Measurements from ENCODE around the gene IL22RA2.

The IL22RA2 gene

DNA sequence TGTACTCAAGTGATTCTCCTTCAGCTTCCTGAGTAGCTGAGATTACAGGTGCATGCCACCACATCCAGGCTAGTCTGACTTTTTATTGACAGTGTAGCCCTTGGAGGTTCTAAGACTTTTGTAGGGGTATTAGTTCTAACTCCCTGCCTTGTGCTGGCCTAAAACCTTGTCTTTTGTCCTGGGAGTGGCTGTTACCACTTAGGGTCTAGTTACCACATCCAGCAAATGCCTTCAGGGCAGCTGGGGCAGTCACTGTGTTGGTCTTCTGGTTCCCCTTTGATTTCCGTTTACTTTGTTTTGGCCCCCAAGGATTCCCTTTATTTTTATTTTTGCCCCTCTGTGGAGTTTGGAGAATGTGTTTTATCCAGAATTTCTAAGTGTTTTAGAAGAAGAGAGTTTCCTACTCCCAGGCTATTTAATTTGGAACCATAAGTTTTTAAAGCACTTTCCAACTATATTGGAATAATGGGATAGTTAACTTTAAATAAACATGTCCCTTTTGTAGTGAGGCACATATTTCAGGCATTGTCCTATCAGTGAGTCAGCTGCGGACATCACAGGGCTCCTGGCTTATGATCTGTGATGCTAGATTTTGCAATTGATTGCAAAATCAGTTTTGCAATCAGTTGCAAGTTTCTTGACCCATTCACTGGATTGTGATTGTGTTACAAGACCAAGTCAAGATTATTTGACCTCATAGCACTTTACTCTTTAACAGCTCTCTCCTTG lies 25.0 kb downstream of the IL22RA2 start:
- Histone ChIP-seq H3K36me3 (no peaks in the 10 kb centered on the region), H3K4me1 (ENCODE audit: control insufficient read depth in 1 of 2, insufficient read depth in 1 of 2, low read depth in 1 of 2, low read length in 1 of 2) (peaks cover 30 to 32% of the 10 kb centered on the region in 2 experiments), H3K4me3 (ENCODE audit: low read depth in 1 of 2, low read length in 1 of 2) (peak overlapping the region in 1 of 2 experiments; percentile 12), H3K27ac (peak overlapping the region; percentile 88), H3K27me3 (no peaks in the 10 kb centered on the region), H3K9me3 (no peaks in the 10 kb centered on the region)
- no peak for TF ChIP-seq CTCF (IDR thresholded peaks at IDR 0.05)

DNA sequence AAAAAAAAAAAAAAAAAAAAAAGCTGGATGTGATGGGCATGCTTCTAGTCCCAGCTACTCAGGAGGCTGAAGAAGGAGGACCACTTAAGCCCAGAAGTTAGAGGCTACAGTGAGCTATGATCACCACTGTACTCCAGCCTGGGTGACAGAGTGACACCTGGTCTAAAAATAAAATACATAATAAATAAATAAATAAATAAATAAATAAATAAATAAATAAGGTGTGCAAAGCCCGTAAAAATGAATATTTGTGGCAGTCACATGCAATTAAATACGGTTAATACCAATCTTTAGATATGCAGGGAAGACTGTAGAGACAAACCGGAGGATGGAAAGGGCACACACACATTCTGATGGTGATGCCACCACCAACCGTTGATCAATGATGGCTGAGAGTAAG lies 26.2 kb downstream of the IL22RA2 start:
- peaks cover 30% of the 10 kb centered on the region in 2 experiments for H3K4me1 ChIP-seq (ENCODE audit: control insufficient read depth in 1 of 2, insufficient read depth in 1 of 2, low read depth in 1 of 2, low read length in 1 of 2)
- no peak overlapping the region for H3K27ac ChIP-seq
- H3K9me3 ChIP-seq = no peaks in the 10 kb centered on the region
- H3K27me3 ChIP-seq = no peaks in the 10 kb centered on the region
- H3K4me3 ChIP-seq (ENCODE audit: low read depth in 1 of 2, low read length in 1 of 2) = no peak overlapping the region
- TF ChIP-seq CTCF (IDR thresholded peaks at IDR 0.05) = no peak
- H3K36me3 ChIP-seq = no peaks in the 10 kb centered on the region

GRCh38 chr6:137146206-137146605 lies 27.2 kb downstream of the IL22RA2 start:
- no peak overlapping the region for H3K27ac ChIP-seq
- H3K4me1 ChIP-seq (ENCODE audit: control insufficient read depth in 1 of 2, insufficient read depth in 1 of 2, low read depth in 1 of 2, low read length in 1 of 2) = peaks cover 30% of the 10 kb centered on the region in 2 experiments
- H3K36me3 ChIP-seq = no peaks in the 10 kb centered on the region
- no peaks in the 10 kb centered on the region for H3K27me3 ChIP-seq
- no peak for TF ChIP-seq CTCF (IDR thresholded peaks at IDR 0.05)
- no peak overlapping the region for H3K4me3 ChIP-seq (ENCODE audit: low read depth in 1 of 2, low read length in 1 of 2)
- H3K9me3 ChIP-seq = no peaks in the 10 kb centered on the region

DNA sequence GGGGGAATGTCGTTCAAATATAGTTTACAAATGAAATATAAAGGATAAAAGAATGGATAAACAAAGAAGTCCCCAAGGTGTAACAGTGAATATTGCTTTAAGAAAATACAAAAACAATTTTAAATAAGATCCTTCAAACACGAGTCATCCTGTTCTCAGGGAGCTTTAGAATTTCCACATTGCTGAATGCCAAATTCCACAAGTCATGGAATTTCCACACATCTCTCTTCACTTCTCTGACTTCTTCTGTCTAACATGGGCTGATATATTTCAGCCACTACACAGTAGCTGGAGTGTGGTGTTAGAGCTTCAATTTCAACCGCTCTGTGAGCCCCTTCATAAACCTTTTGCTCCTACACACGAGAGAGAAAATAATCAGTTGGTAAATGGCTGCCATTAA lies 28.0 kb downstream of the IL22RA2 start:
- H3K4me1 ChIP-seq (ENCODE audit: control insufficient read depth in 1 of 2, insufficient read depth in 1 of 2, low read depth in 1 of 2, low read length in 1 of 2) = peaks cover 28 to 29% of the 10 kb centered on the region in 2 experiments

GRCh38 chr6:137136065-137136464 lies 37.4 kb downstream of the IL22RA2 start:
- no peak for TF ChIP-seq CTCF (IDR thresholded peaks at IDR 0.05)
- Histone ChIP-seq H3K27me3 (peaks cover 9% of the 10 kb centered on the region), H3K4me1 (ENCODE audit: control insufficient read depth in 1 of 2, insufficient read depth in 1 of 2, low read depth in 1 of 2, low read length in 1 of 2) (no peaks in the 10 kb centered on the region), H3K27ac (no peak overlapping the region), H3K36me3 (no peaks in the 10 kb centered on the region), H3K9me3 (no peaks in the 10 kb centered on the region), H3K4me3 (ENCODE audit: low read depth in 1 of 2, low read length in 1 of 2) (no peak overlapping the region)

More for the DNA sequence above, 28.0 kb downstream of the IL22RA2 start:
- H3K4me3 ChIP-seq (ENCODE audit: low read depth in 1 of 2, low read length in 1 of 2) = no peak overlapping the region
- no peak for TF ChIP-seq CTCF (IDR thresholded peaks at IDR 0.05)
- no peak overlapping the region for H3K27ac ChIP-seq
- H3K9me3 ChIP-seq = no peaks in the 10 kb centered on the region
- H3K36me3 ChIP-seq = no peaks in the 10 kb centered on the region
- no peaks in the 10 kb centered on the region for H3K27me3 ChIP-seq
